ENCODE measurements around the gene TMEM255B.
A peak's percentile ranks its signal among the peaks of the same experiment; 100 is the strongest.
"Not testable (repeated sequence)": the region's sequence is repeated elsewhere in the genome, so short reads cannot be mapped to it uniquely, and the experiment has no call there.

The TMEM255B gene

DNA sequence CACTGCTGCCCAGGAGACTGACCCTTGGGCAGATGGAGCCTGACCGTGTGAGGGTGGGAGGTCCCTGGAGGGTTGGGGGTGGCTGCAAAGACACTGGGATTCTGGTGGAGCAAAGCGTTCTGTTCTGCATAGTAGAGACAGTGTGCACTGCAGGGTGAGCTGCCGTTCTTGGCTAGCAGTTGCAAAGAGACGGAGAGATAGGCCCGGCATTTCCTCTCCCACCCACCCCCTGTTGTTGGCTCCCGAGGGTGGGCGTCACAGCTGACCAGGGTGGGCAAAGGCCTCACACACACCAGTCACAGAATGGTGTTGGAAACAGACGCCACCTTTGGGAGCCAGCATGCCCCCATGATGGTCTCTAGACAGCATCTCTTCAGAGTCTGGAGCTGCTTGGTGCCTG is 11.4 kb downstream of the TMEM255B start:
- DNase-seq = no peak

DNA sequence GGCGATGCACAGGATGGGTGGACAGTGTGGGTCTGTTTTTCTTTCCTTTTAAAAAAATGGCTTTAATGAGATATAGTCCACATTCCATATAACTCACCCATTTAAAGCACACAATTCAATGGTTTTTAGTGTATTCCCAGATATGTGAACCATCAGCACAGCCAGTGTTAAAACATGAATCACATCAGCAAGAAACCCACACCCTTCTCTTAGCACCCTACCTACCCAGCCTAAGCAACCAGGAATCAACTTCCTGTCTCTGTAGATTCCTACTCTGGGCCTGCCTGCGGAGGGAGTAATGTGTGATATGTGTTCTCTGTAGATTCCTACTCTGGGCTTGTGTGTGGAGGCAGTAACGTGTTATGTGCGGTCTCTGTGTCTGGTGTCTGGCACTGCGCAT is 11.9 kb downstream of the TMEM255B start:
- no peak for DNase-seq

DNA sequence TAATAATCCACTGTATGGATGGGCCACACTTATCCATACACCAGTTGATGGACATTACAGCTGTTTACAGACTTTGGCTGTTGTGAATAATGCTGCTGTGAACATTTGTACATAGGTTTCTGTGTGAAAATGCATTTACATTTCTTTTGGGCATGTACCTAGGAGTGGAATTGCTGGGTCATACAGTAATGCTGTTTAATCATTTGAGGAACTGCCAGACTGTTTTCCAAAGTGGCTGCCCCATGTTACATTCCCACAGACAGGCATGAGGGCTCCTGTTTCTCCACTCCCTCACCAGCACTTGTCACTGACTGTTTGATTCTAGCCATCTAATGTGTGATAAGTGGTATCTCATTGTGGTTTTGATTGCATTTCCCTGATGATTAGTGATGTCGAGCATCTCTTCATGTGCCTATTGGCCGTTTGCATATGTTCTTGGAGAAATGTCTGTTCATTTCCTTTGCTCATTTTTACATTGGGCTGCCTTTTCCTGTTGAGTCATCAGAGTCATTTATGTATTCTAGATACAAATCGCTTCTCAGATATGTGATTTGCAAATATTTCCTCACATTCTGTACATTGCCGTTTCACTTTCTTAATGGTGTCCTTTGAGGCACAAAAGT is 12.8 kb downstream of the TMEM255B start:
- DNase-seq = no peak

DNA sequence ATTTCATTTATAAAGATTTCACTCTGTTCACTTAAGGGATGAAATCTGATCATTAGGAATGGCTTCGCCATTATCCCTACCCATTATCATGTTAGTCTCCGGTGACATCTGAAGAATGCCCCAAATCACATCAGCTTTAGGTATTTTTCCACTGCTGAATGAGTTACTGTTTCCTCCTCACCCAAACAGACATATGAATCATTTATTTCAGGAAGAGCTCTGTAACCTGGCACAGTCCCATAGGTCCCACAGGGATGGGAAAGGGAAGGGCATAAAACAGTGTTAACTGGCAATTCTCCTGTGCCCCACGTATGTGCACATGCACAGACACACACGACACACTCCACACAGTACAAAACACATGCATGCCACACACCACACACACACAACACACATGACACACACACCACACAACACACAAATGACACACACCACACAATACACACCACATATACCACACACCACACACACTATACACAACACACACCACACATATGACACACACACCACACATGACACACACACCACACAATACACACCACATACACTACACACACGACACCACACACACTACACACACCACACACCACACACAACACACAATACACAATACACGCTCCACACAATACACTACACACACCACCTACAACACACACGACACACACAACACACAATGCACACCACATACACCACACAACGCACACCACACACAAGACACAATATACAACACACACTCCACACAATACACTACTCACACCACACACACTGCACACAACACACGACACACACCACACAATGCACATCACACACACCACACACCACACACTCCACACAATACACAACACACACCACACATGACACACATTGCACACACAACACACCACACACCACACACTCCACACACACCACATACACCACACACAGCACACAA is 15.4 kb downstream of the TMEM255B start:
- no peak for DNase-seq

DNA sequence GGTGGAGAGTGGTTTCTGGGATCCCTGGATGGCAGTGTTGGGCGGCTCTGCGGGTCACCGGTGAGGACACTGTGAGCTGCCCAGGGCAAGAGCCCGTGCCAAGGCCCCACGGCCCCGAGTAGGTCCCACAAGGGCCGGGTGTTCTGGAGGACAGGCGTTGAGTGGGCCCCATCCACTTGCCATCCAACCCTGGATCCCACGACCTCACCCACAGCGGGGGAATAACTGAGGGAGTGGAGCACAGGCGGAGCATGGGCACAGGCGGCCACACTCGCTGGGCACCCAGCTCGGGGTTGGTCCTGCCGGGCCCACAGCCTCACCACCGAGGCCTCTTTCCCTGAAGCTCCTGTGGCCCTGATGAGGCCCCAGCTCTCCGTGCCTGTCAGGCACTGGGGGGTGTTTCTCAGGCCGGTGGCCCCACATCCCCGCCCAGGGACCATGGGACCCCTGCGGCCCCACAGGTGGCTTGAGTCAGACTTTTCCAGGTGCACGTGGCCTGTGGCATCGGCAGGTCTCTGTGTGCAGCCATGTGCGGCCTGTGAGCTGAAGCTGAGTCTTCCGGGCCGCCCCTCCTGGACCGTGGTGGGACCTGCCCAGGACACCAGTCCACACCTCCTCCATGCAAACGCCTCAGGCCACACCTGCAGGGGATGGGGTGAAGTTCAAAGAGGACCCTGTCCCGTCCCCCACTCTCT is 16.6 kb downstream of the TMEM255B start:
- DNase-seq = no peak

DNA sequence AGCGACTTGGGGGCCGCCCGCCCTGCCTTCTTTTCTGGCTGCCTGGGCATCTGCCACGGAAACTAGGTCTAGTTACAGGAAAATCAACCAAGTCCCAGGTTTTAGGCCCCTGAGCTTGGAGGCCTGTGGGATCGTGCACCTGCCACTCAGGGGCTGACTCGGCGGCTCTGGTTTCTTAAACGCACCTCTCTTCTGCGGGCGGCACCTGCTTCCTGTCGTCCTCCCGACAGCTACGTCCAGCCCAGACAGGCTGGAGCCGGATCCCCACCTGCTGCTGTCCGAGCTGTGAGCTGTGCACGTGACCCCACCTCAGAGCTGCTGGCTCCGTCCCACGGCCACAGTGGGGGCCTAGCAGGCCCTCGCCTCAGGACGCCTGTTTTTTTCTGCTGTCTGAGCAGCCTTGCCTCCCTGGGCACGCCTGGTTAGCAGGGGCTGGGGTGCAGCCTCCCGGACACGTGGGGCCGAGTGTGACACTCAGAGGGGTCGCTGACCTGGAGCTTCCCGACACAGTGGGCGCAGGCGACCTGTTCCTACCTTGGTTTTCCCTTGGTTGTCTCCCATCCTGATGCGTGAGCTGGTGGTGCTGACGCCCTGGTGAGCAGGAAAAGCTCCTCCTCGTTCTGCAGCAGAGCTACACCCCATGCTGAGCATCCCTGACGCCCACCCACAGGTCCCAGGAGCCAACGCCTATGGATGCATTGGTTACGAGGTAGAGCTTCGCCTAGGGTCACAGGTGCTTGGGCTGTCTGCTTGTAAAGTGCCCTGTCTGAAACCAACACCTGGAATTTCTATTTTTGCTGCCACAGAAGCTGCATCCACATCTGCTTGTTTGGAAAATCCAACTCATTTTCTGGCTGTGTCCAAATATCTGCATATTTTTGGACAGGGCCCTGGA is 17.5 kb downstream of the TMEM255B start:
- DNase-seq = no peak

DNA sequence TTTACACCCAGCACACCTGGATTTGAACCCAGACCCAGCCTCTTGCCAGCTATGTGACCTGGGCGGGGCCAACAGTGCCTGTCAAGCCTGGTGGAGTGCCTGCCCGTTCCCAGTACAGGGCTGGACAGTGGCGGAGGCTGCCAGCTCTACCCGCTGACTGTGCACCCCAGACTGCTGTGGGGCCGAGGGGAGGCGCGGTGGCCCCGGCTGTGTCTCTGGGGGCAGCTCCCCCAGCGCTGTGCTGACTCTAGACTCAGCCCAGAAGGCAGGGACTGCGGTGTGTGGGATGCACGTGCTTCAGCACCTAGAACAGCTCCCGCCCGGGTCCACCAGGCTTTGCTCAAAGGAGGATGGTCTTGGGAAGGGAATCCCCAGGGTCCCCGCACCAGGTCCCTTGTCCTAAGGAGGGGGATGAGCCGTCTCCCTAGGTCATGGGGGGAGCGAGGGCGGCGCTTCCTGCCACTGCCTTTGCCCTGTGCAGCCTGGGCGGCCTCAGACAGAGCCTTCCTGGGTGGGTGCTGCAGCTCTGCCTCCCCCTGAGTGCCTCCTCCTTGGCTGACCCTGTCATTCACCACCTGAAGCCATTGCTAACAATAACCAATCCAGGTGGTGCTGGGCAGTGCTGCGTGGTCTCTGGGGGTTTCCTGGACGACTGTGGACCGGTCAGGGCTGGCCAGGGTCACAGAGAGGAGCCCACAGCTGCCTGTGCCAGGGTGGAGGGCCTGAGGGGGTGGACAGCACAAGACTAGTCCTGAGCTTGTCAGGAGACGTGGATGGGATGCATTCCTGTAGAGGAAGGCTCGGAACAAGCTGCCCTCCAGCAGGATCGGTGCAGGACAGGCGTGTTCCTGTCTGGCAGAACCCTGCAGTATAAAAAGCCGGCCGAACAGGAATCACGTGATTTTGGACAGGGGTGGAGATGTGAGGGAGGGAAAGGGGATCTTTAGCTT is 18.6 kb downstream of the TMEM255B start:
- DNase-seq = peak; percentile 14

DNA sequence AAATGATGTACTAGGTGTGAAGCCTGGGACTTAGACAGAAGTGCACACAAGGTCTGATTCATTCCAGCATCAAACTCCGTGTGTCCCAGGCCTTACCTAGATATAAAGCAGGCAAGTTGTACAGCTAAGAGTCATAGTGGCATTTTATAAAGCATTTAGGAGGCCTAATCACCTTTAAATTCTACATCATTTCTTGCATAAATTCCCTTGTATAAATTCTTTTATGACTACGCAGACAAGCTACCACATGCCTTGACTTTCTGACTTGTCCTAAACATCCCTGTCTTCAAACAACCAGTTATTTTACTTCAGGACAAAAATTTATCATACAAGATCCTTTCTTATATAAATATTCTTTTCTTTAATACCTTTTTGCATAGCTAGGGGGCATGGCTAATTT is 22.5 kb downstream of the TMEM255B start:
- no peak for DNase-seq

DNA sequence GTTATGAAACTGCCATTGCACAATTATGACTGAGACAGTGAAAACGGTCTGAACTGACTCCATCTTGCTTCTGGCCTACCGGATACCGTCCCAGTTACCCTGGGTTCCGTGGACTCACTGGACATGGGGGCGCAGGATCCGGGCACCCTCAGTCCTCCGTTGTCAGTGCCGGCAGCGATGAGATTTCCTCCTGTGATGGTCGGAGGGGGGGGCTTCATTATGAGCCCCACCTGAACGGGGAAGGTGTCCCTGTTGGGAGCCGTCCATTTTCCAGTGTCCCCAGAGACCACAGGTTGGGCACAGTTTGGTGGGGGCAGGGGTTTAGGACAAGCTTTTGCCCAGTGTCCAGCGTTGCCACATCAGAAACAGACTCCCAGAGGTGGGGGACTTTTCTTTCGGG is 23.4 kb downstream of the TMEM255B start:
- no peak for DNase-seq

DNA sequence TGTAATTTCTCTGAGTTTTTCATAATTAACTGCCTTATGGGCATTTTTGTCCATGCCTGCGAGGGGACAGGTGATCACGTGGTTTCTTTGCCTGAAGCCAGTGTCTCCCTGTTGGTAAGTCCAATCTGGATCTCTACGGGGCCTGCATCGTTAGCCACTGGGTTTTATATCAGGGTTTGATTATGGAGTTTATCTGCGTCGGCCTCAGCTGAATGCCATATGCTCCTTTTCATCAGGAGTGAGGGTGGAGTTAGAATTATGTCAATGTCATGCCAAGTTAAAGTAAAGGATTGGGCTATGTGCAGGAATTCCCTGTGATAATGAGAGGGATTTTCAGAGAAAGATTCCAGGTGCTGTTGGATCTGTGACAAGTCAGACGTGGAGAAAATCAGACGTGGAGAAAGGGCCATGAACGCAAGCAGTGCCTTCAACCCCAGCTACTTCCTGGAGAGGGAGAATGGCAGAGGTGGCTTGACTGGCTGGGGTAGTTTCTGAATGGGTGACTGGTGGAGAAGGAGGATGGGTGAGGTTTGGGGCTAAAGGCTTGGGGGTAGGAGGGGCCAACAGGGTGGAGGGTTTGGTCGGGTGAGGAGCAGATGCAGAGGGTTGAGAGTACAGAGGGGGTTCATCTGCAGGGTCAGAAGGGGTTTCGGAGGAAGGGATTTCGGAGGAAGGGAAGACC is 24.3 kb downstream of the TMEM255B start:
- DNase-seq = no peak

DNA sequence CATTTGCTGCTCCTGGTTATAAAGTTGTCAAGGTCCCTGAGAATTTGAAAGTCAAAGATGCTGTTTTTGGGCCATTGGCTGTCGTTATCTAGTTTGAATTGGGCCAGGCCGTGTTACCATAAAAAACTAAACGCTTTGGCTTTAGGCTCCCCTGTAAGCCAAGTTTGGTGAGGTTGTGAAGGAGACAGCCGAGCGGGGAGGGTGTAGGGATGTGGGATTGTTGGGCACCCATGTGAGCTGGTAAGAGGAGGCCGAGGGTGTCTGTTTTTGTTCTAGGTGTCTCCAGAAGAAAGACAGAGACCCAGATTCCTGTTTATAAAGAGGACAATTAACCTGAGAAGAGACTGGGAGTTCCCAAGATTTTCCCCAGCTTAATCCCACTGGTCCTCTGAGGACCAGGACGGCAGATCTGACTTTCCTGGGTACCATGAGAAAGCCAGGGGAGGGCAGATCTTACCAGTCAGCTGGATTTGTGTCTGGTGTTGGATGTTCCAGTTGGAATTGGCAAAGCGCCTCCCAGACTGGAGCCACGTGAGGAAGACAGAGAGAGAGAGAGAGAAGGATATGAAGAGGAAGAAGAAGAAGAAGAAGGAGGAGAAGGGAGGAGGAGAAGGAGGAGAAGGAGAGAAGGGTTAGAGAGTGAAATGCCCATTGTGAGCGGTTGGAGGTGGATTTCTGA is 25.1 kb downstream of the TMEM255B start:
- no peak for DNase-seq

DNA sequence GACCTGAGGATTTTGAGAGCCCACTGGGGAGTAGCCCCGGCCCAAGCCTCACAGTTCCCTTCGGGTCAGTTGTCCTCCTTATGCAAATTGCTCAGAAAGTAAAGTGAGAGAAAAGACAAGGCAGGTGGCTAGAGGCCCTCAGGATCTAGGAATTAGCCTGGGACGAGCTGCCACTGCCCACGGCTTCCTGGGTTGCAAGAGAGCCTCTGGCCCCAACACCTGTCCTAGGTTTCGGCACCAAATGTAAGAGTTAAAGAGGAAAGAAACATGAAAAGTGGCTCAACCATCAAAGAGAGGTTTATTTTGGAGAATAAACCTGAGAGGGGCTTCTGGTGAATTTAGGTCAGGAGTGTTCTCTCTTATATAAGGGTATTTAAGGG is 25.6 kb downstream of the TMEM255B start:
- DNase-seq = no peak

DNA sequence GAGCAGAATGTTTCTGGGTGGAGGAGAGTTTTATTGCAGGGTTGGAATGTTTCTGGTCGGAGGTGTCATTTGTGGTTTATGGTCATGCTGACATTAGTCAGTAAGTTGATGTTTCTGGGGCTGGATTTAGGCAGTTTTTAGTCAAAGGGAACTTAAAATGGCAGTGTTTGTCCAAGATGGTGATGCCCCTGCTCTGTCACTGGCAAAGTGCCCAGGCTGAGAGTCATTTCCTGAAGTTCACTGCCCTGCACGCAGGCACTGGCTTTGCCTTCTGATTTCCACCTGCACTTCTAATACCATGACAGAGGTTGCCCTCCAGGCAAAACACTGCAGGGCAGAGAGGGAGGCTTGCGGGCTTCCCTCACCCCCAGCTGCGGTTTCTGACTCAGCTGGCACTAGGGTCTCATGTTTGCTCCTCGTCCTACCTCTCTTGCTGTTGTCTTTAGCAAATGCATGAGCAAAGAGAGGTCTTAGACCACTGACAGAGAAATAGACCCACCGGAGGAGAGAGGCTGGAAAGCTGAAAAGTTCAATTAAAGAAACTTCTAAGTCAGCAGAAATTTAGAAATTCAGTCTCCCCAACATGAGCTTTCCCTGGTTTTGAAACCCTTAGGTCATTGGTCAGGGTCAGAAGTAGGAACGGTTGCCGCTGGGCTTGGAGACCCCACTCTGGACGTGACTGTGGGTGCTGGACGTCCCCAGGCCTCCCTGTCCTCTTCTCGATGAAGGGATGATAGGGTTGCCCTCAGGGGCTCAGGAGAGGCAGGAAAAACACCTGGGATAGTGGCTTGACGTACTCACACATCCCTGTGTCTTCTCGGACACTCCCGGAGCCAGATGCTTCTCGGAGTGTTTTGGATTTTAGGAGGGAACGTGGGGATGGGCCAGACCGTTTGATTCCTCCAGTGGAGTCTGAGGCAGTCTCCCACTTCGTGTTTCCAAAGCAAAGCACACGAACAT is 26.3 kb downstream of the TMEM255B start:
- no peak for DNase-seq

DNA sequence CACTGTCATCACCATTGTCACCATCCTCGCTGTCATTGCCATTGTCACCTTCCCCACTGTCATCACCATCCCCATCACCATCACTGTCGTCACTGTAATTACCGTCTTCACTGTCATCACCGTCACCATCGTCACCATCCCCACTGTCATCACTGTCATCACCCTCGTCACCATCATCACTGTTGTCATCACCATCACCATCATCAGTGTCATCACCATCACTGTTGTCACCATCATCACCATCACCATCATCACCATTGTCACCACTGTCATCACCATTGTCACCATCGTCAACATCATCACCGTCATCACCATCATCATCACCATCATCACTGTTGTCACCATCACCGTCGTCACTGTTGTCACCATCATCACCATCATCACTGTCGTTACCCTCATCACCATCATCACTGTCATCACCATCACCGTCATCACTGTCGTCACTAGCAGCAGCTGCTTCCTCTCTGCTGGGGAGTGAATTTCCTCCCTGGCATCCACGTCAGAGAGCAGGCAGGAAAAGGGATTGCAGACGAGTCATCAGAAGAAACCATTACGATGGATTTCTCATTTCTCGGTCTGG is 27.3 kb downstream of the TMEM255B start:
- no peak for DNase-seq

DNA sequence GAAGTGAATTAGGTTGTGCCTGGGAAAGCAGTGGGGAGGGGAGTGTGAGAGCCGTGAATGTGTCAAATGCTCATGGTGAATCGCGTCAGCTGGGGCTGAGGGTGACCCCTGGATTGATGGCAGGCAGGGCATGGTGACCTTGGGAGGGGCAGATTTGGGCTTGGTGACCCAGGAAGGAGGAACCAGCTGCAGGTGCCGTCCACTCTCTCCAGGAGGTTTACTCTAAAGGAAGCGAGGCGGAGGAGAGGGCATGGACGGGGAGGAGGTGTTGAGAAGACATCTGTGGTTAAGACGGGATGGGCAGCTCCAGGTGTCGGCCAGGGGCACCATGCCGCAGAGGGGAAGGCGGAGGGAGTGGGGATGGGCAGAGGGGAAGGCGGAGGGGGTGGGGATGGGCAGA is 28.7 kb downstream of the TMEM255B start:
- no peak for DNase-seq

DNA sequence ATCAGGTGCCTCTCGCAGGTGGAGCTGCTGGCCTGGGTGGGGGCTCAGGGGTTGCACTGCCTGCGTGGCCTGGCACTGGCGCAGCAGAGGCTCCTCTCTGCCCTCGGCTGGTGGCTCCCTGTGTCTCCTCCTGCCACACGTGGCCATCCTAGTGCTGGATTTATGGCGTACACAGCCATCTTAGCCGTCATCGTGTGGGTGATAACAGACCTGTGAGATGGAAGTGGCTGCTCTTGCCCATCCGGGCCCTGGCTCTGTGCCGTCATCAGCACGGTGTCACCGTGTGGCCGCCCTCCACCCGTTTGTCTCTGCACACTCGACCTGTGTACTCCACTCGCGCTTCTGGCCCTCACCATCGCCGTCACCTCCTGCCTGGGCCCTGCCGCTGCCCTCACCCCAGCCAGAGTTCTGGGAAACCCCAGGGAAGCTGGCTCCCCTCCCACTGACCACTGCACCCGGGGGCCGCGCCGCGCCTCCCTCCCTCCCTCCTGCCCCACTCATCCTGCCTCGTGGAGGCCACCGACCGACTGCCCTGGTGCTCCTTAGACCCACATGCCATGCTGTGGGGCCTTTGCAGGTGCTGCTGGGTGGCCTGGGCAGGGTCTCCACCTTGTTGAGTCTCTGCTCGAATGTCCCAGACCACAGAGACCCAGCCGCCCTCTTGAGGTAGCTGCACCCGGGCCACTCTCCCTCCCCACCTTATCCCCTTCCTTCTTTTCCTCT is 29.5 kb downstream of the TMEM255B start:
- DNase-seq = no peak

DNA sequence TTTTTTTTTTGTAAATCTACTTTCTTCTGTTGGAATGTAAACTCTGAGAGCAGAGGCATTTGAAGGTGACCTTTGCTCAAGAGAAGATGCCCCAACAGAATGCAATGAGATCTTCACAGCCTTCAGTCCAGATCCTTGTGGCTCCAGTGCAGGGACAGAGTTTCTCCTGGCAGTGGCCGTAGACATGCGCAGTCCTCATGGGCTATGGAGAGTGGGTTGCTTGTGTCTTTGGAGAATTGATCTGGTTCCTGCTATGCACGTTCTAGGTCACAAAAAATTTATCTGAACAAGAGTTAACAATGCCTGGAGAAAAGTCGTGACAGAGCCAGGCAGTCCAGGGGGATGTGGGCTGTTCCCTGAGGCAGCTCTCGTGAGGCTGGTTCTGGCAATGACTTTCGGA is 30.1 kb downstream of the TMEM255B start:
- no peak for DNase-seq

DNA sequence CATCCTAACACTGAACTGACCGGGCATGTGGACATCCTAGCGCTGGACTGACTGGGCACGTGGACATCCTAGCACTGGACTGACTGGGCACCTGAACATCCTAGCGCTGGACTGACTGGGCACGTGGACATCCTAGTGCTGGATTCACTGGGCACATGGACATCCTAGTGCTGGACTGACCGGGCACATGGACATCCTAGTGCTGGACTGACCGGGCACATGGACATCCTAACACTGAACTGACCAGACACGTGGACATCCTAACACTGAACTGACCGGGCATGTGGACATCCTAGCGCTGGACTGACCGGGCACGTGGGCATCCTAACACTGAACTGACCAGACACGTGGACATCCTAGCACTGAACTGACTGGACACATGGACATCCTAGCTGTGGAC is 30.9 kb downstream of the TMEM255B start:
- DNase-seq = not testable (repeated sequence)

Measured in OCI-M1 (cell line).